ENCODE measurements around the gene PDLIM3. TPM values are rescaled to one million over a fixed set of nuclear protein-coding genes. Genes with fewer than 3 reads are reported as not detected.

PDLIM3 gene
- total RNA-seq, 1 experiment from 2014 or later: 6.2 TPM

DNA sequence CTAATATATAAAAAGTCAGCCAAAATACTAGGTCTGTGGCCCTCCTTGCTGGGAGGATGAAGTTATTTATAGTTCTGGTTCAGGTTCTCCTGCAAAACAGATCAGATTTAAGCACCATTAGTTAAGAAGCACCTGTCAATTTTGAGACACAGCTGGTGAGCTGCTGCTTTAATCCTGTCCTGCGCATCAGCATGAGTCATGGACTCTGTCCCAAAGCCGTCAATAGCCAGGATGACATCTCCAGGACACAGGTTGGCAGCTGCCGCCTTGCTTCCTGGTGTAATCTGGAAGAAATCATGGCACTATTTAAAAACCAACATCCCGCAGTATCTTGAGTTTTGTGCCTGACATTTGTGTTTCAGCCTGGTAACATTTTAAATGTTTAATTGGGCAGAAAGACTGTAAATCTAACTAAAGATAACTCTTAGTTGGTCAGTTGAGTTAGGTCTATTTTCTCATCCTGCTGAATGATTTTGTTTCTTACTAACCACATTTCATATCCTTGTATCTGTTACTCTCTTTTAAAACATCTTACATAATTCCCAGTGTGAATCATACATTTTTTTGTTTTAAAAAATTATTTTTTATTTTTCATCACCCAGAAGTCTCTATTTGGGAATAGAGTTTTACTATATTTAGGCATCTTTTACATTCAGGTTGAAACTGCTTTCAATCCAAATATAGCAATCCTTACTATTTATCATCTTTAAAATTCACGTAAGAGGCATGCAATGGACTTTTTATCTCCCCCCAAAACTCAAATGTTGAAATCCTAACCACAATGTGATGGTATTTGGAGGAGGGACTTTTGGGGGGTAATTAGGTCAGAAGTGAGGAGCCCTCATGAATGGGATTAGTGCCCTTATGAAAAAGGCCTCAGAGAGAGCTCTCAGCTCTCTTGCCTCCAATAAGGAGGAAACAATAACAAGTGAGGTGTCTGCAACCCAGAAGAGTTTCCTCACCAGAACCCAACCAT, 10.1 kb downstream of the PDLIM3 start:
- Mint-ChIP-seq H3K27ac (no peak overlapping the region), H3K4me1 (no peaks in the 10 kb centered on the region), H3K9me3 (peaks cover 9% of the 10 kb centered on the region), H3K4me3 (no peak overlapping the region), H3K27me3 (ENCODE audit: low read depth) (no peaks in the 10 kb centered on the region; the same call in 1 of the 2 replicates), H3K36me3 (no peaks in the 10 kb centered on the region)
- TF ChIP-seq E2F5 (CRISPR knock-in tag; IDR thresholded peaks at IDR 0.05) (no peak), CREB1 (CRISPR knock-in tag; IDR thresholded peaks at IDR 0.05) (no peak), IRF2 (CRISPR knock-in tag; IDR thresholded peaks at IDR 0.05; ENCODE audit: borderline replicate concordance, low read depth) (no peak), ATF1 (CRISPR knock-in tag; IDR thresholded peaks at IDR 0.05) (no peak), ZNF425 (CRISPR knock-in tag; conservative IDR thresholded peaks at IDR 0.05) (no peak), ZNF219 (CRISPR knock-in tag; IDR thresholded peaks at IDR 0.05; ENCODE audit: borderline replicate concordance) (no peak), ZNF671 (CRISPR knock-in tag; IDR thresholded peaks at IDR 0.05) (no peak), KAT7 (CRISPR knock-in tag; IDR thresholded peaks at IDR 0.05; ENCODE audit: borderline replicate concordance) (no peak), ZNF121 (CRISPR knock-in tag; IDR thresholded peaks at IDR 0.05) (no peak), TCF7 (CRISPR knock-in tag; IDR thresholded peaks at IDR 0.05; ENCODE audit: low read depth) (no peak), GABPB1 (CRISPR knock-in tag; IDR thresholded peaks at IDR 0.05) (no peak), ZSCAN18 (CRISPR knock-in tag; IDR thresholded peaks at IDR 0.05) (no peak)
- TF ChIP-seq, protein P1, sequence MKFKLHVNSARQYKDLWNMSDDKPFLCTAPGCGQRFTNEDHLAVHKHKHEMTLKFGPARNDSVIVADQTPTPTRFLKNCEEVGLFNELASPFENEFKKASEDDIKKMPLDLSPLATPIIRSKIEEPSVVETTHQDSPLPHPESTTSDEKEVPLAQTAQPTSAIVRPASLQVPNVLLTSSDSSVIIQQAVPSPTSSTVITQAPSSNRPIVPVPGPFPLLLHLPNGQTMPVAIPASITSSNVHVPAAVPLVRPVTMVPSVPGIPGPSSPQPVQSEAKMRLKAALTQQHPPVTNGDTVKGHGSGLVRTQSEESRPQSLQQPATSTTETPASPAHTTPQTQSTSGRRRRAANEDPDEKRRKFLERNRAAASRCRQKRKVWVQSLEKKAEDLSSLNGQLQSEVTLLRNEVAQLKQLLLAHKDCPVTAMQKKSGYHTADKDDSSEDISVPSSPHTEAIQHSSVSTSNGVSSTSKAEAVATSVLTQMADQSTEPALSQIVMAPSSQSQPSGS (CRISPR knock-in tag; IDR thresholded peaks at IDR 0.05; ENCODE audit: borderline replicate concordance, low read depth): no peak
- TF ChIP-seq, protein P2, sequence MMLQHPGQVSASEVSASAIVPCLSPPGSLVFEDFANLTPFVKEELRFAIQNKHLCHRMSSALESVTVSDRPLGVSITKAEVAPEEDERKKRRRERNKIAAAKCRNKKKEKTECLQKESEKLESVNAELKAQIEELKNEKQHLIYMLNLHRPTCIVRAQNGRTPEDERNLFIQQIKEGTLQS (CRISPR knock-in tag; conservative IDR thresholded peaks at IDR 0.05): no peak
- TF ChIP-seq, protein P3, sequence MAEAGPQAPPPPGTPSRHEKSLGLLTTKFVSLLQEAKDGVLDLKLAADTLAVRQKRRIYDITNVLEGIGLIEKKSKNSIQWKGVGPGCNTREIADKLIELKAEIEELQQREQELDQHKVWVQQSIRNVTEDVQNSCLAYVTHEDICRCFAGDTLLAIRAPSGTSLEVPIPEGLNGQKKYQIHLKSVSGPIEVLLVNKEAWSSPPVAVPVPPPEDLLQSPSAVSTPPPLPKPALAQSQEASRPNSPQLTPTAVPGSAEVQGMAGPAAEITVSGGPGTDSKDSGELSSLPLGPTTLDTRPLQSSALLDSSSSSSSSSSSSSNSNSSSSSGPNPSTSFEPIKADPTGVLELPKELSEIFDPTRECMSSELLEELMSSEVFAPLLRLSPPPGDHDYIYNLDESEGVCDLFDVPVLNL (CRISPR knock-in tag; IDR thresholded peaks at IDR 0.05; ENCODE audit: borderline replicate concordance, low read depth): no peak
- DNase-seq (ENCODE audit: low spot score): no peak
- CTCF ChIA-PET: interaction anchor here (0.6 kb wide), 1 partner anchor 73 kb away, joined by 3 read pairs; no protein-coding TSS in a partner anchor
- POLR2A ChIA-PET: interaction anchor here (0.5 kb wide), 1 partner anchor 18 kb away, joined by 3 read pairs; no protein-coding TSS in a partner anchor
- ATAC-seq: no peak

- Mint-ChIP-seq H3K27ac (no peak overlapping the region; the same call in 1 of the 2 replicates), H3K27me3 (ENCODE audit: low read depth) (no peaks in the 10 kb centered on the region), H3K36me3 (no peaks in the 10 kb centered on the region), H3K4me3 (no peak overlapping the region), H3K9me3 (peaks cover 9% of the 10 kb centered on the region), H3K4me1 (no peaks in the 10 kb centered on the region)
- ATAC-seq (peak; percentile 39; the same call in 1 of the 2 replicates), DNase-seq (ENCODE audit: low spot score) (no peak)
- CTCF ChIA-PET: interaction anchor here (1.0 kb wide), 1 partner anchor 74 kb away, joined by 3 read pairs; no protein-coding TSS in a partner anchor
- POLR2A ChIA-PET: no interaction called here
- TF ChIP-seq NFYB (CRISPR knock-in tag; conservative IDR thresholded peaks at IDR 0.05; ENCODE audit: low read depth) (no peak), ZNF423 (CRISPR knock-in tag; IDR thresholded peaks at IDR 0.05) (no peak), SMAD3 (CRISPR knock-in tag; IDR thresholded peaks at IDR 0.05; ENCODE audit: borderline replicate concordance) (no peak), RORB (CRISPR knock-in tag; IDR thresholded peaks at IDR 0.05) (no peak), GTF2I (CRISPR knock-in tag; conservative IDR thresholded peaks at IDR 0.05) (no peak)
- TF ChIP-seq, protein P4, sequence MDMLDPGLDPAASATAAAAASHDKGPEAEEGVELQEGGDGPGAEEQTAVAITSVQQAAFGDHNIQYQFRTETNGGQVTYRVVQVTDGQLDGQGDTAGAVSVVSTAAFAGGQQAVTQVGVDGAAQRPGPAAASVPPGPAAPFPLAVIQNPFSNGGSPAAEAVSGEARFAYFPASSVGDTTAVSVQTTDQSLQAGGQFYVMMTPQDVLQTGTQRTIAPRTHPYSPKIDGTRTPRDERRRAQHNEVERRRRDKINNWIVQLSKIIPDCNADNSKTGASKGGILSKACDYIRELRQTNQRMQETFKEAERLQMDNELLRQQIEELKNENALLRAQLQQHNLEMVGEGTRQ (CRISPR knock-in tag; IDR thresholded peaks at IDR 0.05): no peak
- TF ChIP-seq, protein P5, sequence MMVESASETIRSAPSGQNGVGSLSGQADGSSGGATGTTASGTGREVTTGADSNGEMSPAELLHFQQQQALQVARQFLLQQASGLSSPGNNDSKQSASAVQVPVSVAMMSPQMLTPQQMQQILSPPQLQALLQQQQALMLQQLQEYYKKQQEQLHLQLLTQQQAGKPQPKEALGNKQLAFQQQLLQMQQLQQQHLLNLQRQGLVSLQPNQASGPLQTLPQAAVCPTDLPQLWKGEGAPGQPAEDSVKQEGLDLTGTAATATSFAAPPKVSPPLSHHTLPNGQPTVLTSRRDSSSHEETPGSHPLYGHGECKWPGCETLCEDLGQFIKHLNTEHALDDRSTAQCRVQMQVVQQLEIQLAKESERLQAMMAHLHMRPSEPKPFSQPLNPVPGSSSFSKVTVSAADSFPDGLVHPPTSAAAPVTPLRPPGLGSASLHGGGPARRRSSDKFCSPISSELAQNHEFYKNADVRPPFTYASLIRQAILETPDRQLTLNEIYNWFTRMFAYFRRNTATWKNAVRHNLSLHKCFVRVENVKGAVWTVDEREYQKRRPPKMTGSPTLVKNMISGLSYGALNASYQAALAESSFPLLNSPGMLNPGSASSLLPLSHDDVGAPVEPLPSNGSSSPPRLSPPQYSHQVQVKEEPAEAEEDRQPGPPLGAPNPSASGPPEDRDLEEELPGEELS (CRISPR knock-in tag; IDR thresholded peaks at IDR 0.05): no peak
These were observed 11.4 kb downstream of the PDLIM3 start for GRCh38 chr4:185523862-185524261.

Measured in WTC11 (cell line).